HCT116 (cell line): ENCODE results near the gene RND3.

Experiments used
- CBX3 ChIP-seq: IDR thresholded peaks from 2 replicates; pipeline ENCODE4 v1.6.1; 2012; ENCODE audit warnings: low read depth
- CTCF ChIP-seq, 3 experiments: fragments of 200-600 bp in 1 of 3; sonication (generic) in 1 of 3; IDR thresholded peaks in 2 of 3; conservative IDR thresholded peaks in 1 of 3; 2 replicates each; pipeline ENCODE4 v1.5.1; 2012 to 2017; ENCODE audit warnings: low read depth in 2 of 3, low read length in 2 of 3, antibody characterized with exemption in 1 of 3, borderline replicate concordance in 1 of 3, control low read depth in 1 of 3, mild to moderate bottlenecking in 1 of 3, mixed read lengths in 1 of 3, mixed run types in 1 of 3, moderate library complexity in 1 of 3; ENCODE audit not compliant: insufficient read depth in 1 of 3
- EZH2 ChIP-seq: fragments of 200-600 bp; sonication (generic); IDR thresholded peaks from 2 replicates; pipeline ENCODE4 v1.6.1; 2017; ENCODE audit warnings: antibody characterized with exemption, mixed run types
- YY1 ChIP-seq: IDR thresholded peaks from 2 replicates; pipeline ENCODE4 v1.6.1; 2011; ENCODE audit warnings: low read length, low read depth, moderate library complexity, mild to moderate bottlenecking; ENCODE audit not compliant: insufficient replicate concordance; ENCODE audit errors: extremely low read depth

GRCh38 chr2:150445398-150445797, 42.1 kb downstream of the RND3 start:
- no peak for TF ChIP-seq CBX3
- no peak for TF ChIP-seq CTCF (IDR thresholded peaks at IDR 0.05 in 2 of 3, conservative IDR thresholded peaks at IDR 0.05 in 1 of 3; ENCODE audit: borderline replicate concordance in 1 of 3, insufficient read depth in 1 of 3, low read depth in 2 of 3, low read length in 2 of 3)
- no peak for TF ChIP-seq YY1
- no peak for TF ChIP-seq EZH2
